ENCODE data around the gene DYTN.
"Not testable (repeated sequence)": the region's sequence is repeated elsewhere in the genome, so short reads cannot be mapped to it uniquely, and the experiment has no call there.

The DYTN gene

GRCh38 chr2:206718296-206718695 is at the start of gene DYTN:
TSS of gene DYTN (minus strand) at chr2:206718396. CDS start at chr2:206718279, 117 bp downstream.
- DNase-seq, result no peak

GRCh38 chr2:206766057-206766930 is 48.1 kb upstream of the DYTN start:
- DNase-seq, result no peak

- DNase-seq, result peak; percentile 87 to 92
Measured at GRCh38 chr2:206765242-206766056, 47.3 kb upstream of the DYTN start, which contains the start of the genes FASTKD2 and MDH1B. TSS of gene FASTKD2 (plus strand) at chr2:206765606. CDS start at chr2:206766694, 1,088 bp downstream. TSS of gene MDH1B (minus strand) at chr2:206765328. CDS start at chr2:206765271, 57 bp downstream.

GRCh38 chr2:206764673-206765241 is 46.6 kb upstream of the DYTN start:
- no peak for DNase-seq

GRCh38 chr2:206756816-206757215 is 38.6 kb upstream of the DYTN start:
- DNase-seq, result no peak

GRCh38 chr2:206740800-206741199 is 22.6 kb upstream of the DYTN start:
- DNase-seq, result no peak

GRCh38 chr2:206739271-206739670 is 21.1 kb upstream of the DYTN start:
- no peak for DNase-seq

- DNase-seq, result no peak
Measured at GRCh38 chr2:206736935-206737334, 18.7 kb upstream of the DYTN start.

GRCh38 chr2:206733341-206733740 is 15.1 kb upstream of the DYTN start:
- DNase-seq, result no peak

- no peak for DNase-seq
Measured at GRCh38 chr2:206728277-206729199, 10.3 kb upstream of the DYTN start.

- DNase-seq, result no peak
Measured at GRCh38 chr2:206727287-206727686, 9.1 kb upstream of the DYTN start.

- no peak for DNase-seq
Measured at GRCh38 chr2:206723288-206723687, 5.1 kb upstream of the DYTN start.

GRCh38 chr2:206721256-206721920 is 3.2 kb upstream of the DYTN start:
- no peak for DNase-seq

- no peak for DNase-seq
Measured at GRCh38 chr2:206716623-206717022, 1.6 kb downstream of the DYTN start.

- DNase-seq, result not testable (repeated sequence)
Measured at GRCh38 chr2:206715183-206715582, 3.0 kb downstream of the DYTN start.

GRCh38 chr2:206713746-206714145 is 4.5 kb downstream of the DYTN start:
- DNase-seq, result no peak

- no peak for DNase-seq
Measured at GRCh38 chr2:206708286-206708685, 9.9 kb downstream of the DYTN start.

- DNase-seq, result no peak
Measured at GRCh38 chr2:206707164-206707701, 11.0 kb downstream of the DYTN start.

- DNase-seq, result no peak
Measured at GRCh38 chr2:206701952-206702605, 16.1 kb downstream of the DYTN start.

GRCh38 chr2:206700156-206700555 is 18.0 kb downstream of the DYTN start:
- DNase-seq, result no peak

- no peak for DNase-seq
Measured at GRCh38 chr2:206698811-206699210, 19.4 kb downstream of the DYTN start.

All from CD4-positive, alpha-beta T cell treated with Interferon alpha-2 for 1 hour (primary cell).